MM.1S (cell line): ENCODE data around the gene OSBPL1A.

Source experiments
- DNase-seq: peaks from one replicate; pipeline ENCODE4 v3.0.0-alpha.2; 2015
- H2AFZ ChIP-seq: fragments of 300-600 bp; sonication (generic); 2 replicates; pipeline ENCODE4 v1.6.0; 2016; ENCODE audit warnings: antibody characterized with exemption, low read length
- H3F3A ChIP-seq: fragments of 300-600 bp; sonication (generic); 2 replicates; pipeline ENCODE4 v1.6.1; 2016; ENCODE audit warnings: mild to moderate bottlenecking, antibody characterized with exemption, low read length, moderate library complexity, mixed read lengths; ENCODE audit not compliant: insufficient read depth
- H3K27ac ChIP-seq: fragments of 300-600 bp; sonication (generic); 2 replicates; pipeline ENCODE4 v1.5.1; 2016; ENCODE audit warnings: mild to moderate bottlenecking, low read length
- H3K27me3 ChIP-seq: fragments of 300-600 bp; sonication (generic); replicated peaks from 2 replicates; pipeline ENCODE4 v1.6.0; 2016; ENCODE audit warnings: low read length; ENCODE audit not compliant: insufficient read depth
- H3K36me3 ChIP-seq: fragments of 300-600 bp; sonication (generic); replicated peaks from 2 replicates; pipeline ENCODE4 v1.6.1; 2016; ENCODE audit warnings: mild to moderate bottlenecking, low read length, mixed read lengths; ENCODE audit not compliant: insufficient read depth
- H3K4me1 ChIP-seq: fragments of 300-600 bp; sonication (generic); 2 replicates; pipeline ENCODE4 v1.6.1; 2016; ENCODE audit warnings: low read length, mixed read lengths
- H3K4me2 ChIP-seq: fragments of 300-600 bp; sonication (generic); 2 replicates; pipeline ENCODE4 v1.6.0; 2016; ENCODE audit warnings: low read depth, low read length
- H3K4me3 ChIP-seq: fragments of 300-600 bp; sonication (generic); 2 replicates; pipeline ENCODE4 v1.5.1; 2016; ENCODE audit warnings: low read length, mixed read lengths
- H3K79me2 ChIP-seq: fragments of 300-600 bp; sonication (generic); 2 replicates; pipeline ENCODE4 v1.6.1; 2016; ENCODE audit warnings: mixed run types, low read length, mixed read lengths
- H3K9ac ChIP-seq: fragments of 300-600 bp; sonication (generic); 2 replicates; pipeline ENCODE4 v1.6.1; 2016; ENCODE audit warnings: low read length, mixed read lengths
- H3K9me2 ChIP-seq: fragments of 300-600 bp; sonication (generic); replicated peaks from 2 replicates; pipeline ENCODE4 v1.6.1; 2016; ENCODE audit warnings: mild to moderate bottlenecking, low read length, mixed read lengths; ENCODE audit not compliant: insufficient read depth
- H3K9me3 ChIP-seq: fragments of 300-600 bp; sonication (generic); replicated peaks from 2 replicates; pipeline ENCODE4 v1.6.1; 2016; ENCODE audit warnings: mild to moderate bottlenecking, low read length, mixed read lengths; ENCODE audit not compliant: insufficient read depth
- H4K20me1 ChIP-seq: fragments of 300-600 bp; sonication (generic); 2 replicates; pipeline ENCODE4 v1.6.1; 2016; ENCODE audit warnings: mild to moderate bottlenecking, low read length, moderate library complexity, mixed read lengths; ENCODE audit not compliant: insufficient read depth
- EZH2 ChIP-seq: fragments of 300-600 bp; sonication (generic); optimal IDR thresholded peaks from 2 replicates; pipeline ENCODE3; 2017; ENCODE audit warnings: low read depth, mild to moderate bottlenecking, antibody characterized with exemption, low read length, mixed read lengths
- EZH2phosphoT487 ChIP-seq: fragments of 300-600 bp; sonication (generic); IDR thresholded peaks from 2 replicates; pipeline ENCODE4 v1.6.1; 2018; ENCODE audit warnings: antibody characterized with exemption, low read length
- TF ChIP-seq, protein P1 (sequence below): fragments of 300-600 bp; sonication (generic); IDR thresholded peaks from 2 replicates; pipeline ENCODE4 v1.5.1; 2016; ENCODE audit warnings: antibody characterized with exemption, low read length, mixed read lengths

Gene OSBPL1A

GRCh38 chr18:24187689-24188088 is 209.9 kb downstream of the OSBPL1A start:
- Histone ChIP-seq H4K20me1 (no peaks in the 10 kb centered on the region), H2AFZ (no peak overlapping the region), H3K79me2 (no peaks in the 10 kb centered on the region), H3F3A (peaks cover 37% of the 10 kb centered on the region), H3K9ac (no peak overlapping the region), H3K4me1 (peaks cover 37% of the 10 kb centered on the region), H3K9me2 (no peaks in the 10 kb centered on the region), H3K27me3 (no peaks in the 10 kb centered on the region), H3K9me3 (no peaks in the 10 kb centered on the region), H3K27ac (peak overlapping the region; percentile 71; the same call in 1 of the 2 replicates), H3K4me3 (no peak overlapping the region), H3K4me2 (peak overlapping the region; percentile 72), H3K36me3 (no peaks in the 10 kb centered on the region)
- DNase-seq = no peak
- TF ChIP-seq EZH2 (no peak), EZH2phosphoT487 (no peak)
- TF ChIP-seq, protein P1, sequence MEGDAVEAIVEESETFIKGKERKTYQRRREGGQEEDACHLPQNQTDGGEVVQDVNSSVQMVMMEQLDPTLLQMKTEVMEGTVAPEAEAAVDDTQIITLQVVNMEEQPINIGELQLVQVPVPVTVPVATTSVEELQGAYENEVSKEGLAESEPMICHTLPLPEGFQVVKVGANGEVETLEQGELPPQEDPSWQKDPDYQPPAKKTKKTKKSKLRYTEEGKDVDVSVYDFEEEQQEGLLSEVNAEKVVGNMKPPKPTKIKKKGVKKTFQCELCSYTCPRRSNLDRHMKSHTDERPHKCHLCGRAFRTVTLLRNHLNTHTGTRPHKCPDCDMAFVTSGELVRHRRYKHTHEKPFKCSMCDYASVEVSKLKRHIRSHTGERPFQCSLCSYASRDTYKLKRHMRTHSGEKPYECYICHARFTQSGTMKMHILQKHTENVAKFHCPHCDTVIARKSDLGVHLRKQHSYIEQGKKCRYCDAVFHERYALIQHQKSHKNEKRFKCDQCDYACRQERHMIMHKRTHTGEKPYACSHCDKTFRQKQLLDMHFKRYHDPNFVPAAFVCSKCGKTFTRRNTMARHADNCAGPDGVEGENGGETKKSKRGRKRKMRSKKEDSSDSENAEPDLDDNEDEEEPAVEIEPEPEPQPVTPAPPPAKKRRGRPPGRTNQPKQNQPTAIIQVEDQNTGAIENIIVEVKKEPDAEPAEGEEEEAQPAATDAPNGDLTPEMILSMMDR = no peak

GRCh38 chr18:24187049-24187448 is 210.6 kb downstream of the OSBPL1A start:
- TF ChIP-seq EZH2phosphoT487 (no peak), EZH2 (no peak)
- TF ChIP-seq, protein P1 = no peak
- no peaks in the 10 kb centered on the region for H3K9me3 ChIP-seq
- no peaks in the 10 kb centered on the region for H3K27me3 ChIP-seq
- H3F3A ChIP-seq = peaks cover 37% of the 10 kb centered on the region
- H3K4me3 ChIP-seq = peak overlapping the region; percentile 36
- peaks cover 37% of the 10 kb centered on the region for H3K4me1 ChIP-seq
- no peaks in the 10 kb centered on the region for H3K9me2 ChIP-seq
- H4K20me1 ChIP-seq = no peaks in the 10 kb centered on the region
- peak overlapping the region; percentile 71 for H3K27ac ChIP-seq
- peak overlapping the region; percentile 18; the same call in 1 of the 2 replicates for H3K9ac ChIP-seq
- no peaks in the 10 kb centered on the region for H3K79me2 ChIP-seq
- no peak overlapping the region for H2AFZ ChIP-seq
- no peaks in the 10 kb centered on the region for H3K36me3 ChIP-seq
- H3K4me2 ChIP-seq = peak overlapping the region; percentile 72
- DNase-seq = peak; percentile 63

DNA sequence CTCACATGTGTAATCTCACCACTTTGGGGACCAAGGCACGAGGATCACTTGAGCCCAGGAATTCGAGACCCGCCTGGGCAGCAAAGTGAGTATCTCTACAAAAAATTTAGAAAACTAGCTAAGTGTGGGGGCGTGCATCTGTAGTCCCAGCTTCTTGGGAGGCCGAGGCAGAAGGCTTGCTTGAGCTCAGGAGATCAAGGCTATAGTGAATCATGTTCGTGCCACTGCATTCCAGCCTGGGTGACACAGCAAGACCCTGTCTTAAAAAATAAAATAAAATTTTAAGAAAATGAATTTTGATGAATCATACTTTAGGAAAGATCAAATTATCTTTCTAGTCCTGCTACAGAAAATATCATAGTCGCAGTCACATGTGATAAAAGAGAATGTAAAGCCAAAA is 211.8 kb downstream of the OSBPL1A start:
- H3K4me2 ChIP-seq = no peak overlapping the region
- no peaks in the 10 kb centered on the region for H3K9me2 ChIP-seq
- H3K4me3 ChIP-seq = no peak overlapping the region
- H2AFZ ChIP-seq = no peak overlapping the region
- H3K4me1 ChIP-seq = peaks cover 37% of the 10 kb centered on the region
- no peaks in the 10 kb centered on the region for H3K79me2 ChIP-seq
- no peak overlapping the region for H3K27ac ChIP-seq
- no peaks in the 10 kb centered on the region for H4K20me1 ChIP-seq
- TF ChIP-seq EZH2 (no peak), EZH2phosphoT487 (no peak)
- TF ChIP-seq, protein P1 = no peak
- no peak for DNase-seq
- no peak overlapping the region for H3K9ac ChIP-seq
- H3F3A ChIP-seq = peaks cover 37% of the 10 kb centered on the region
- H3K36me3 ChIP-seq = no peaks in the 10 kb centered on the region
- H3K27me3 ChIP-seq = no peaks in the 10 kb centered on the region
- no peaks in the 10 kb centered on the region for H3K9me3 ChIP-seq
